ENCODE measurements around the gene NUBP1.

Gene NUBP1

DNA sequence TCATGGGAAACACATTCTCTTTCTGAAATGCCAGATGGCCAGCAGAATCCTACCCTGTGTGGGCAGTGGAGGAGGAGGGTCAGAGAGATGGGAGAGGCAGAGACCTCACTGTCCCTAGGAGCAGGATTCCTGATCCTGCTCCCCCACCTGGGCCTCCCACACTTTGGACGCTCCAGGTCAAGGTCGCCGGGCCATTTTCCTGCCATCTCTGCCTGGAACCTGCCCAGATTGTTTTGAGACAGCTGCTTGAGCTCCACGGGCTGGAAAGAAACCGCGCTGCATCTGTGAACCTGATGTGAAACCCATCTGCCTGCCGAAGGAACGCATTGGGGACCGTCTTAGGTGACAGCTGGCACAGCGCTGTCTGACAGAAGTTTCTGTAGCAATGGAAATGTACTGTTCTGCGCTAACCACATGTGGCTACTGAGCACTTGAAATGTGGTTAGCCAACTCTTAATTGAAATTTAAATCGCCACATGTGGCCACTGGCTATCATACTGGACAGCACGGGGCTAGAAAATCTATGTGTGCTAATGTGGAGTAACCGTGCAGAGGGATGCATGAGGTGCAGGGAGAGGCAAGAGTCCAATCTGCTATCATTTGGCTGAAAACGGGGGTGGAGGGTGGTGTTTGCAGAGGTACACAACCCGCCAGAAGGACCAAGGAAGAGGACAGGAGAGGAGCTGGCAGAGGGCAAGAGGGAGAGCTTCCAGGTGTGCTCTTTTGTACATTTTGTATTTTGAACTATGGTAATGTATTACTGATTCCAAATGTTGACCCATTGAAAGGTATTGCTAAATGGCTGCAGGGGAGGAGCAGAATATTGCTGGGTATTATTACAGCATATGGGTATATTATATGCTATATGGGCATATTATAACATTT lies 15.4 kb upstream of the NUBP1 start:
- Histone ChIP-seq H3K4me1 (ENCODE audit: control extremely low read depth in 1 of 4, control insufficient read depth in 4 of 4, insufficient read depth in 4 of 4, low read length in 3 of 4) (no peaks in the 10 kb centered on the region), H3K4me3 (ENCODE audit: control insufficient read depth in 1 of 7, extremely low read depth in 1 of 7, insufficient read depth in 4 of 7, low read depth in 2 of 7, low read length in 6 of 7) (no peak overlapping the region), H3K9me3 (ENCODE audit: control extremely low read depth in 1 of 5, control insufficient read depth in 4 of 5, insufficient read depth in 2 of 5, low read depth in 1 of 5, low read length in 4 of 5) (no peaks in the 10 kb centered on the region), H3K27ac (ENCODE audit: insufficient read depth in 1 of 2, low read depth in 1 of 2, low read length in 2 of 2, poor library complexity in 1 of 2, severe bottlenecking in 2 of 2) (no peak overlapping the region), H3K36me3 (ENCODE audit: control insufficient read depth in 4 of 4, insufficient read depth in 4 of 4, low read length in 3 of 4) (no peaks in the 10 kb centered on the region), H3K27me3 (replicated peaks in 2 of 5; ENCODE audit: control insufficient read depth in 4 of 5, insufficient read depth in 5 of 5, low read length in 4 of 5) (no peaks in the 10 kb centered on the region)
- ChIA-PET POLR2A (no interaction called here), CTCF (no interaction called here)
- no peak for DNase-seq
- 97% methylated on average over 12 of the region's 16 CpGs for WGBS (ENCODE audit: insufficient coverage)

GRCh38 chr16:10729104-10730048 lies 14.3 kb upstream of the NUBP1 start:
- Histone ChIP-seq H3K4me1 (ENCODE audit: control extremely low read depth in 1 of 4, control insufficient read depth in 4 of 4, insufficient read depth in 4 of 4, low read length in 3 of 4) (no peaks in the 10 kb centered on the region), H3K27me3 (replicated peaks in 2 of 5; ENCODE audit: control insufficient read depth in 4 of 5, insufficient read depth in 5 of 5, low read length in 4 of 5) (no peaks in the 10 kb centered on the region), H3K4me3 (ENCODE audit: control insufficient read depth in 1 of 7, extremely low read depth in 1 of 7, insufficient read depth in 4 of 7, low read depth in 2 of 7, low read length in 6 of 7) (no peak overlapping the region), H3K9me3 (ENCODE audit: control extremely low read depth in 1 of 5, control insufficient read depth in 4 of 5, insufficient read depth in 2 of 5, low read depth in 1 of 5, low read length in 4 of 5) (no peaks in the 10 kb centered on the region), H3K27ac (ENCODE audit: insufficient read depth in 1 of 2, low read depth in 1 of 2, low read length in 2 of 2, poor library complexity in 1 of 2, severe bottlenecking in 2 of 2) (no peak overlapping the region), H3K36me3 (ENCODE audit: control insufficient read depth in 4 of 4, insufficient read depth in 4 of 4, low read length in 3 of 4) (no peaks in the 10 kb centered on the region)
- ChIA-PET CTCF (no interaction called here), POLR2A (no interaction called here)
- 97% methylated on average over 11 of the region's 19 CpGs for WGBS (ENCODE audit: insufficient coverage)
- no peak for DNase-seq

GRCh38 chr16:10731790-10732189 lies 11.9 kb upstream of the NUBP1 start:
- no peaks in the 10 kb centered on the region for H3K36me3 ChIP-seq (ENCODE audit: control insufficient read depth in 4 of 4, insufficient read depth in 4 of 4, low read length in 3 of 4)
- POLR2A ChIA-PET: no interaction called here

GRCh38 chr16:10737068-10737625 lies 6.5 kb upstream of the NUBP1 start:
- H3K4me3 ChIP-seq (ENCODE audit: control insufficient read depth in 1 of 7, extremely low read depth in 1 of 7, insufficient read depth in 4 of 7, low read depth in 2 of 7, low read length in 6 of 7): peak overlapping the region in 3 of 7 experiments; percentile 26 to 61 (median 58)
- POLR2A ChIA-PET: interaction anchor here (0.7 kb wide), 1 partner anchor 19 kb away, joined by 7 read pairs; no protein-coding TSS in a partner anchor
- no peaks in the 10 kb centered on the region for H3K36me3 ChIP-seq (ENCODE audit: control insufficient read depth in 4 of 4, insufficient read depth in 4 of 4, low read length in 3 of 4)
- no peaks in the 10 kb centered on the region for H3K27me3 ChIP-seq (replicated peaks in 2 of 5; ENCODE audit: control insufficient read depth in 4 of 5, insufficient read depth in 5 of 5, low read length in 4 of 5)
- H3K27ac ChIP-seq (ENCODE audit: insufficient read depth in 1 of 2, low read depth in 1 of 2, low read length in 2 of 2, poor library complexity in 1 of 2, severe bottlenecking in 2 of 2): no peak overlapping the region
- DNase-seq: peak; percentile 72 to 85 (median 79)
- H3K9me3 ChIP-seq (ENCODE audit: control extremely low read depth in 1 of 5, control insufficient read depth in 4 of 5, insufficient read depth in 2 of 5, low read depth in 1 of 5, low read length in 4 of 5): no peaks in the 10 kb centered on the region
- WGBS (ENCODE audit: insufficient coverage): 9% methylated on average over 4 of the region's 12 CpGs
- H3K4me1 ChIP-seq (ENCODE audit: control extremely low read depth in 1 of 4, control insufficient read depth in 4 of 4, insufficient read depth in 4 of 4, low read length in 3 of 4): peaks cover 0 to 11% (median 4%) of the 10 kb centered on the region in 4 experiments
- CTCF ChIA-PET: interaction anchor here (0.6 to 7.6 kb wide), 6 partner anchors 15 to 230 kb away, joined by 3 to 80 read pairs (median 6); no protein-coding TSS in a partner anchor

More at GRCh38 chr16:10731790-10732189, 11.9 kb upstream of the NUBP1 start:
- Histone ChIP-seq H3K27me3 (replicated peaks in 2 of 5; ENCODE audit: control insufficient read depth in 4 of 5, insufficient read depth in 5 of 5, low read length in 4 of 5) (no peaks in the 10 kb centered on the region), H3K4me3 (ENCODE audit: control insufficient read depth in 1 of 7, extremely low read depth in 1 of 7, insufficient read depth in 4 of 7, low read depth in 2 of 7, low read length in 6 of 7) (no peak overlapping the region), H3K9me3 (ENCODE audit: control extremely low read depth in 1 of 5, control insufficient read depth in 4 of 5, insufficient read depth in 2 of 5, low read depth in 1 of 5, low read length in 4 of 5) (no peaks in the 10 kb centered on the region), H3K27ac (ENCODE audit: insufficient read depth in 1 of 2, low read depth in 1 of 2, low read length in 2 of 2, poor library complexity in 1 of 2, severe bottlenecking in 2 of 2) (no peak overlapping the region), H3K4me1 (ENCODE audit: control extremely low read depth in 1 of 4, control insufficient read depth in 4 of 4, insufficient read depth in 4 of 4, low read length in 3 of 4) (no peaks in the 10 kb centered on the region)
- WGBS (ENCODE audit: insufficient coverage): 98% methylated on average over 7 of the region's 7 CpGs
- CTCF ChIA-PET: interaction anchor here (1.0 to 1.6 kb wide), 5 partner anchors 187 to 474 kb away, joined by 3 to 5 read pairs (median 3); no protein-coding TSS in a partner anchor
- no peak for DNase-seq

GRCh38 chr16:10738231-10739077 lies 5.2 kb upstream of the NUBP1 start:
- Histone ChIP-seq H3K4me3 (ENCODE audit: control insufficient read depth in 1 of 7, extremely low read depth in 1 of 7, insufficient read depth in 4 of 7, low read depth in 2 of 7, low read length in 6 of 7) (no peak overlapping the region), H3K27ac (ENCODE audit: insufficient read depth in 1 of 2, low read depth in 1 of 2, low read length in 2 of 2, poor library complexity in 1 of 2, severe bottlenecking in 2 of 2) (no peak overlapping the region), H3K4me1 (ENCODE audit: control extremely low read depth in 1 of 4, control insufficient read depth in 4 of 4, insufficient read depth in 4 of 4, low read length in 3 of 4) (peaks cover 3 to 15% (median 9%) of the 10 kb centered on the region in 4 experiments), H3K9me3 (ENCODE audit: control extremely low read depth in 1 of 5, control insufficient read depth in 4 of 5, insufficient read depth in 2 of 5, low read depth in 1 of 5, low read length in 4 of 5) (no peaks in the 10 kb centered on the region), H3K36me3 (ENCODE audit: control insufficient read depth in 4 of 4, insufficient read depth in 4 of 4, low read length in 3 of 4) (no peaks in the 10 kb centered on the region), H3K27me3 (replicated peaks in 2 of 5; ENCODE audit: control insufficient read depth in 4 of 5, insufficient read depth in 5 of 5, low read length in 4 of 5) (no peaks in the 10 kb centered on the region)
- POLR2A ChIA-PET: interaction anchor here (0.7 kb wide), 1 partner anchor 38 kb away, joined by 5 read pairs; no protein-coding TSS in a partner anchor
- DNase-seq: peak in 2 of 3 donors; percentile 29 to 46
- CTCF ChIA-PET: interaction anchor here (2.7 to 7.6 kb wide), 3 partner anchors 180 to 223 kb away, joined by 8 to 80 read pairs (median 15); no protein-coding TSS in a partner anchor
- WGBS (ENCODE audit: insufficient coverage): 97% methylated on average over 7 of the region's 12 CpGs

All from common myeloid progenitor, CD34-positive (primary cell).